ENCODE results near the gene NFE2L3. TPM values are rescaled to one million over a fixed set of nuclear protein-coding genes. Genes with fewer than 3 reads are reported as not detected.

The NFE2L3 gene
- total and polyA plus RNA-seq, 9 of the 15 experiments (the other 6 are each of a cell fraction or from before 2014, with no cell fraction given), result 2.9 to 16.9 (median 12.4) TPM

DNA sequence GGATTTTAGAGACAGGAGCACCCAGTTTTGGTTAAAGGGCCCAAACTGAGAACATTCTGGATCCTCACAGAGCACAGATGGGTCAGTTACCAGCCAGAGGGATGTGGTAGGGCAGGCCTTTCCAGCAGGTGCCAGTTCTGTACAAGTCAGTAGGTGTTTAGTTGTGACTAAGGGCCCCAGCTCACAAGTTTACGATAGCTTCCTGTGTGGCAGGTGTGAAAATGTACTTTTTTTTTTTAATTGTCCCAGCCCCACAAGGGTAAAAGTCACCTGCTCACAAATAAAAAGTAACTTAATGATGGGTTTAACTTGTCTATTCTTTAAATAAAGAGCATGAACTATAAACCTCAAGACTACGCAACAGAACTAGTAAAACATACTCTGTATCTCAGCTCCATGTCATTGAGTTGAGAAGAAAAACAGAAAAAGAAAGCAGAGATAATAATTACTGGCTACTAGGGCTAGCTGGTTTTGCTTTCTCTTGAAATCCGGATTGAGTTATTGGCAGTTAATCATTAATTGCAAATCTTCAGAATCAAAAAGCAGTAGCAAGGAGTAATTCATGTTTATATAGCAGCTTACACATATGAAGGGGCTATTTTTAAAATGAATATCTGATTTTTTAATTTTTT is 15.4 kb downstream of the NFE2L3 start (continued):
- TF ChIP-seq, protein P1, sequence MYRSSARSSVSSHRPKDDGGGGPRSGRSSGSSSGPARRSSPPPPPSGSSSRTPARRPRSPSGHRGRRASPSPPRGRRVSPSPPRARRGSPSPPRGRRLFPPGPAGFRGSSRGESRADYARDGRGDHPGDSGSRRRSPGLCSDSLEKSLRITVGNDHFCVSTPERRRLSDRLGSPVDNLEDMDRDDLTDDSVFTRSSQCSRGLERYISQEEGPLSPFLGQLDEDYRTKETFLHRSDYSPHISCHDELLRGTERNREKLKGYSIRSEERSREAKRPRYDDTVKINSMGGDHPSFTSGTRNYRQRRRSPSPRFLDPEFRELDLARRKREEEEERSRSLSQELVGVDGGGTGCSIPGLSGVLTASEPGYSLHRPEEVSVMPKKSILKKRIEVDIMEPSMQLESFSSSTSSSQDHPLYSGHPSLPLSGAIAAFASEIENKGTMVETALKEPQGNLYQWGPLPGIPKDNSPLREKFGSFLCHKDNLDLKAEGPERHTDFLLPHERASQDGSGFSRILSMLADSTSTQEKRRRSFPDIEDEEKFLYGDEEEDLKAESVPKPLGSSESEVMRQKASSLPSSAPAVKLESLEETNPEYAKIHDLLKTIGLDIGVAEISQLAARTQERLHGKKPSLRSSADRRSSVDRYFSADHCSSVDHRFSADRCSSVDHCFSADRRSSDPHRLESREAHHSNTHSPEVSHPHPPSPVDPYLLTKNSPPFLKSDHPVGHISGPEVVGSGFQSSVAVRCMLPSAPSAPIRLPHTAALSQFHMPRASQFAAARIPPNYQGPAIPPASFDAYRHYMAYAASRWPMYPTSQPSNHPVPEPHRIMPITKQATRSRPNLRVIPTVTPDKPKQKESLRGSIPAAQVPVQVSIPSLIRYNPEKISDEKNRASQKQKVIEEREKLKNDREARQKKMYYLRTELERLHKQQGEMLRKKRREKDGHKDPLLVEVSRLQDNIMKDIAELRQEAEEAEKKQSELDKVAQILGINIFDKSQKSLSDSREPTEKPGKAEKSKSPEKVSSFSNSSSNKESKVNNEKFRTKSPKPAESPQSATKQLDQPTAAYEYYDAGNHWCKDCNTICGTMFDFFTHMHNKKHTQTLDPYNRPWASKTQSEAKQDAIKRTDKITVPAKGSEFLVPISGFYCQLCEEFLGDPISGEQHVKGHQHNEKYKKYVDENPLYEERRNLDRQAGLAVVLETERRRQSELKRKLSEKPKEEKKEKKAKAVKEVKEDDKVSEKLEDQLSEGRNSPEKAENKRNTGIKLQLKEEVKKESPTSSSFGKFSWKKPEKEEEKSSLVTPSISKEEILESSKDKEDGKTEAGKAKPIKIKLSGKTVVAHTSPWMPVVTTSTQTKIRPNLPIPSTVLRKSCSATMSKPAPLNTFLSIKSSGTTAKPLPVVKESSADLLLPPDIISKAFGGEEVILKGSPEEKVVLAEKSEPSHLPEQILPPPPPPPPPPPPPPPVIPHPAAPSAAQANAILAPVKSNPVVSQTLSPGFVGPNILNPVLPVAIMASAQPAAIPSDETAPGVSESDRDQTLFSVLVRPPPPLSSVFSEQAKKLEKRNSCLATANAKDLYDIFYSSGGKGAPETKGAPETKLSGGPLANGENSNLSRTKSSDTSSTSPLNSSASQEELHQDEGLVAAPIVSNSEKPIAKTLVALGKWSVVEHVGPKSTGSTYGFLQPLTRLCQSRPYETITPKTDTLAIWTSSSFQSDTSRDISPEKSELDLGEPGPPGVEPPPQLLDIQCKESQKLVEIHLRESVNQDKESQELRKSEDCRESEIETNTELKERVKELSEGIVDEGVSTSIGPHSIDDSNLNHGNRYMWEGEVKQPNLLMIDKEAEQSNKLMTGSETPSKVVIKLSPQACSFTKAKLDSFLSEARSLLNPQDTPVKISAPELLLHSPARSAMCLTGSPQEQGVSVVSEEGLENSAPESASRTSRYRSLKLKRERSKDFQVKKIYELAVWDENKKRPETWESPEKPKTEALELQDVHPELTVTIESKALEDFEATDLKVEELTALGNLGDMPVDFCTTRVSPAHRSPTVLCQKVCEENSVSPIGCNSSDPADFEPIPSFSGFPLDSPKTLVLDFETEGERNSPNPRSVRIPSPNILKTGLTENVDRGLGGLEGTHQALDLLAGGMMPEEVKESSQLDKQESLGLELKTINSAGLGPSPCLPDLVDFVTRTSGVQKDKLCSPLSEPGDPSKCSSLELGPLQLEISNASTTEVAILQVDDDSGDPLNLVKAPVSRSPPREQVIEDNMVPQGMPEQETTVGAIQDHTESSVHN (IDR thresholded peaks at IDR 0.05; ENCODE audit: borderline replicate concordance in 1 of 2, low read depth in 1 of 2), result no peak
- TF ChIP-seq POLR2AphosphoS5 (IDR thresholded peaks at IDR 0.05; ENCODE audit: control insufficient read depth, insufficient read depth, low read depth, low read length), result no peak
